ENCODE data around the gene PDGFC.

- TF ChIP-seq, protein P1, sequence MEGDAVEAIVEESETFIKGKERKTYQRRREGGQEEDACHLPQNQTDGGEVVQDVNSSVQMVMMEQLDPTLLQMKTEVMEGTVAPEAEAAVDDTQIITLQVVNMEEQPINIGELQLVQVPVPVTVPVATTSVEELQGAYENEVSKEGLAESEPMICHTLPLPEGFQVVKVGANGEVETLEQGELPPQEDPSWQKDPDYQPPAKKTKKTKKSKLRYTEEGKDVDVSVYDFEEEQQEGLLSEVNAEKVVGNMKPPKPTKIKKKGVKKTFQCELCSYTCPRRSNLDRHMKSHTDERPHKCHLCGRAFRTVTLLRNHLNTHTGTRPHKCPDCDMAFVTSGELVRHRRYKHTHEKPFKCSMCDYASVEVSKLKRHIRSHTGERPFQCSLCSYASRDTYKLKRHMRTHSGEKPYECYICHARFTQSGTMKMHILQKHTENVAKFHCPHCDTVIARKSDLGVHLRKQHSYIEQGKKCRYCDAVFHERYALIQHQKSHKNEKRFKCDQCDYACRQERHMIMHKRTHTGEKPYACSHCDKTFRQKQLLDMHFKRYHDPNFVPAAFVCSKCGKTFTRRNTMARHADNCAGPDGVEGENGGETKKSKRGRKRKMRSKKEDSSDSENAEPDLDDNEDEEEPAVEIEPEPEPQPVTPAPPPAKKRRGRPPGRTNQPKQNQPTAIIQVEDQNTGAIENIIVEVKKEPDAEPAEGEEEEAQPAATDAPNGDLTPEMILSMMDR (optimal IDR thresholded peaks at IDR 0.05 in 1 of 3, IDR thresholded peaks at IDR 0.05 in 1 of 3, conservative IDR thresholded peaks at IDR 0.05 in 1 of 3; ENCODE audit: extremely low read depth in 1 of 3, insufficient read depth in 2 of 3, low read length in 3 of 3): peak; percentile 25 to 58 (median 49)
- TF ChIP-seq EZH2 (IDR thresholded peaks at IDR 0.05; ENCODE audit: low read length): no peak
Observed at GRCh38 chr4:156971676-156972378, at the start of gene PDGFC.

Measured in keratinocyte (primary cell).